IMR-90 (cell line): Measurements from ENCODE around the gene FRMD4B. TPM values are rescaled to one million over a fixed set of nuclear protein-coding genes. Genes with fewer than 3 reads are reported as not detected.

Experiments
- ATAC-seq: fragments of 200-7000 bp; cut with Tn5 transposase; 2 replicates; pipeline ENCODE4 v1.9.1; 2020; ENCODE audit warnings: low read depth, mild to moderate bottlenecking, moderate library complexity
- BruUV-seq: library from RNA; stranded (reverse); fragments of 400-500 nt; replicated peaks from 2 replicates; lab custom pipeline; 2021; lab: Mats Ljungman, UMichigan
- CTCF ChIA-PET: fragments of 300-600 bp; formaldehyde crosslinking; extraction: SDS; loops from one replicate; lab custom pipeline; 2021; ENCODE audit warnings: antibody characterized with exemption; lab: Yijun Ruan, JAX
- POLR2A ChIA-PET: fragments of 300-600 bp; sonication (Branson Sonifier 250); formaldehyde crosslinking; loops from one replicate; lab custom pipeline; 2022; ENCODE audit warnings: antibody characterized with exemption; ENCODE audit not compliant: unreplicated experiment; lab: Charles Lee
- DNase-seq: peaks from one replicate; pipeline ENCODE4 v3.0.0; 2013
- H2AFZ ChIP-seq: replicated peaks from 2 replicates; pipeline ENCODE3; 2013; ENCODE audit warnings: low read length, mild to moderate bottlenecking; ENCODE audit not compliant: poor library complexity
- H2AK5ac ChIP-seq: 2 replicates; pipeline ENCODE4 v1.6.1; 2013; ENCODE audit warnings: low read depth, low read length, inconsistent platforms
- H2AK9ac ChIP-seq: replicated peaks from 2 replicates; pipeline ENCODE3; 2013; ENCODE audit warnings: mild to moderate bottlenecking, low read depth, low read length, moderate library complexity; ENCODE audit not compliant: poor library complexity
- H2BK120ac ChIP-seq: 2 replicates; pipeline ENCODE4 v1.6.1; 2013; ENCODE audit warnings: low read depth, low read length, inconsistent platforms
- H2BK15ac ChIP-seq: 3 replicates; pipeline ENCODE4 v1.6.1; 2013; ENCODE audit warnings: low read depth, low read length, inconsistent platforms
- H2BK20ac ChIP-seq: 2 replicates; pipeline ENCODE4 v1.6.1; 2013; ENCODE audit warnings: low read depth, mild to moderate bottlenecking, inconsistent platforms, low read length, moderate library complexity
- H2BK5ac ChIP-seq: 2 replicates; pipeline ENCODE4 v1.6.1; 2013; ENCODE audit warnings: mild to moderate bottlenecking, low read depth, low read length, inconsistent platforms; ENCODE audit not compliant: poor library complexity, severe bottlenecking
- H3K14ac ChIP-seq: replicated peaks from 2 replicates; pipeline ENCODE4 v1.6.1; 2013; ENCODE audit warnings: low read depth, low read length, inconsistent platforms
- H3K18ac ChIP-seq: 2 replicates; pipeline ENCODE4 v1.6.1; 2013; ENCODE audit warnings: low read depth, low read length, control low read depth
- H3K23ac ChIP-seq: 2 replicates; pipeline ENCODE4 v1.6.1; 2013; ENCODE audit warnings: low read depth, low read length, inconsistent platforms
- H3K27ac ChIP-seq: 2 replicates; pipeline ENCODE4 v1.5.1; 2013; ENCODE audit warnings: mild to moderate bottlenecking, control low read depth, low read length; ENCODE audit not compliant: insufficient read depth
- H3K27me3 ChIP-seq: 2 replicates; pipeline ENCODE4 v1.6.1; 2013; ENCODE audit warnings: low read length; ENCODE audit not compliant: control insufficient read depth, insufficient read depth
- H3K36me3 ChIP-seq: 2 replicates; pipeline ENCODE4 v1.6.1; 2013; ENCODE audit warnings: low read length, mixed read lengths; ENCODE audit not compliant: control insufficient read depth, insufficient read depth
- H3K4ac ChIP-seq: 2 replicates; pipeline ENCODE4 v1.6.1; 2013; ENCODE audit warnings: low read depth, low read length, inconsistent platforms
- H3K4me1 ChIP-seq: 2 replicates; pipeline ENCODE4 v1.6.1; 2013; ENCODE audit warnings: low read length, mixed read lengths; ENCODE audit not compliant: control insufficient read depth, insufficient read depth
- H3K4me2 ChIP-seq: 2 replicates; pipeline ENCODE4 v1.6.1; 2013; ENCODE audit warnings: low read depth, mild to moderate bottlenecking, control low read depth, low read length, moderate library complexity
- H3K4me3 ChIP-seq: 2 replicates; pipeline ENCODE4 v1.5.1; 2013; ENCODE audit warnings: low read depth, mild to moderate bottlenecking, control low read depth, low read length, moderate library complexity; ENCODE audit not compliant: insufficient read depth
- H3K56ac ChIP-seq: 2 replicates; pipeline ENCODE4 v1.6.1; 2013; ENCODE audit warnings: low read length, inconsistent platforms; ENCODE audit not compliant: insufficient read depth; ENCODE audit errors: extremely low read depth
- H3K79me1 ChIP-seq, 2 experiments: 2 replicates each; pipeline ENCODE4 v1.6.1; 2013; ENCODE audit warnings: low read length in 2 of 2, inconsistent platforms in 1 of 2, low read depth in 1 of 2
- H3K9ac ChIP-seq: 2 replicates; pipeline ENCODE4 v1.6.1; 2013; ENCODE audit warnings: low read depth, low read length, control low read depth
- H3K9me1 ChIP-seq: 2 replicates; pipeline ENCODE4 v1.6.1; 2013; ENCODE audit warnings: low read length, inconsistent platforms; ENCODE audit not compliant: insufficient read depth
- H3K9me3 ChIP-seq: 2 replicates; pipeline ENCODE4 v1.6.1; 2013; ENCODE audit warnings: low read length; ENCODE audit not compliant: control insufficient read depth, insufficient read depth
- H4K20me1 ChIP-seq: 2 replicates; pipeline ENCODE4 v1.6.1; 2013; ENCODE audit warnings: low read length, inconsistent platforms; ENCODE audit not compliant: insufficient read depth
- H4K5ac ChIP-seq: 2 replicates; pipeline ENCODE4 v1.6.1; 2013; ENCODE audit warnings: mild to moderate bottlenecking, low read depth, low read length, control low read depth
- H4K8ac ChIP-seq, 2 experiments: 2 replicates each; pipeline ENCODE4 v1.6.1; 2013; ENCODE audit warnings: low read depth in 2 of 2, low read length in 2 of 2, control low read depth in 1 of 2, inconsistent platforms in 1 of 2
- H4K91ac ChIP-seq: 2 replicates; pipeline ENCODE4 v1.6.1; 2013; ENCODE audit warnings: low read depth, low read length, inconsistent platforms; ENCODE audit not compliant: insufficient read depth
- BHLHE40 ChIP-seq: fragments of 150-350 bp; IDR thresholded peaks from 2 replicates; pipeline ENCODE4 v1.6.1; 2016; ENCODE audit warnings: mild to moderate bottlenecking, low read depth, low read length
- CHD1 ChIP-seq: IDR thresholded peaks from 2 replicates; pipeline ENCODE4 v1.6.1; 2012; ENCODE audit warnings: low read depth, low read length, improper control_type of control experiment
- MXI1 ChIP-seq: IDR thresholded peaks from 2 replicates; pipeline ENCODE4 v1.6.1; 2012; ENCODE audit warnings: low read depth, mild to moderate bottlenecking, low read length, moderate library complexity, borderline replicate concordance
- NFE2L2 ChIP-seq: fragments of 150-350 bp; IDR thresholded peaks from 2 replicates; pipeline ENCODE4 v1.6.1; 2016; ENCODE audit warnings: low read depth, mild to moderate bottlenecking, low read length
- RAD21 ChIP-seq: IDR thresholded peaks from 2 replicates; pipeline ENCODE4 v1.6.1; 2012; ENCODE audit warnings: low read length, improper control_type of control experiment
- SMC3 ChIP-seq: fragments of 150-350 bp; IDR thresholded peaks from 2 replicates; pipeline ENCODE4 v1.6.1; 2016; ENCODE audit warnings: low read depth, mild to moderate bottlenecking, antibody characterized with exemption, low read length, moderate library complexity
- WGBS, 2 experiments: methylation state at CpG; one replicate each; pipeline versions ENCODE4 v1.1.5 to v1.1.7; 2013; ENCODE audit warnings: missing lambda C conversion rate in 2 of 2; ENCODE audit not compliant: insufficient read length in 1 of 2; ENCODE audit errors: extremely low coverage in 2 of 2; 5-methylcytosine and 5-hydroxymethylcytosine counted together
- dilution Hi-C: fragments of 300-500 bp; cut with HindIII; formaldehyde crosslinking; loops from one replicate; pipeline ENCODE4 v1.14.3; 2018; ENCODE audit warnings: low sequenced_read_pairs; ENCODE audit not compliant: unreplicated experiment
- in situ Hi-C: fragments of 300-500 bp; cut with MboI; formaldehyde crosslinking; loops from 3 replicates; pipeline ENCODE4 v1.14.3; 2019; ENCODE audit warnings: low sequenced_read_pairs, inconsistent platforms, mixed read lengths
- intact Hi-C: fragments of 100-400 bp; cut with micrococcal nuclease; formaldehyde crosslinking; loops from 2 replicates; pipeline ENCODE4 v1.10.0; 2022
- polyA plus RNA-seq, 3 experiments: library from polyadenylated mRNA; depleted of rRNA; stranded (reverse); fragments of >200 nt; gene quantifications; 2 replicates each; pipeline ENCODE4 v1.2.3, GENCODE V29; 2012; ENCODE audit warnings: low replicate concordance in 1 of 3
- total RNA-seq: library from RNA; depleted of rRNA; stranded (reverse); fragments of >200 nt; gene quantifications from 2 replicates; pipeline ENCODE4 v1.2.3, GENCODE V29; 2012
- TF ChIP-seq, protein P1 (sequence below): fragments of 150-350 bp; IDR thresholded peaks from 2 replicates; pipeline ENCODE4 v1.6.1; 2017; ENCODE audit warnings: mild to moderate bottlenecking, antibody characterized with exemption, low read length, low read depth

FRMD4B gene
- total and polyA plus RNA-seq, 2 of the 4 experiments (the other 2 are of a cell fraction): 0.14 to 0.36 TPM

- Histone ChIP-seq H4K91ac (no peak overlapping the region), H3K79me1 (no peaks in the 10 kb centered on the region), H3K4me2 (no peak overlapping the region), H2AFZ (no peak overlapping the region), H3K23ac (no peak overlapping the region), H2BK5ac (no peak overlapping the region), H3K9me3 (no peaks in the 10 kb centered on the region), H3K27me3 (peaks cover 32% of the 10 kb centered on the region), H3K9me1 (no peaks in the 10 kb centered on the region), H2BK120ac (no peak overlapping the region), H3K14ac (no peak overlapping the region), H2BK20ac (no peak overlapping the region), H2AK5ac (no peak overlapping the region), H3K56ac (no peak overlapping the region), H4K5ac (no peak overlapping the region), H4K8ac (no peak overlapping the region), H2BK15ac (no peak overlapping the region), H3K4ac (no peak overlapping the region), H4K20me1 (no peaks in the 10 kb centered on the region), H2AK9ac (no peak overlapping the region), H3K18ac (no peak overlapping the region), H3K36me3 (no peaks in the 10 kb centered on the region), H3K4me1 (no peaks in the 10 kb centered on the region), H3K4me3 (no peak overlapping the region), H3K9ac (no peak overlapping the region), H3K27ac (no peak overlapping the region)
- DNase-seq (no peak), ATAC-seq (no peak)
- in situ Hi-C loops (no loop called here), dilution Hi-C loops (no loop called here), intact Hi-C loops (no loop called here)
- TF ChIP-seq SMC3: no peak
- TF ChIP-seq, protein P1, sequence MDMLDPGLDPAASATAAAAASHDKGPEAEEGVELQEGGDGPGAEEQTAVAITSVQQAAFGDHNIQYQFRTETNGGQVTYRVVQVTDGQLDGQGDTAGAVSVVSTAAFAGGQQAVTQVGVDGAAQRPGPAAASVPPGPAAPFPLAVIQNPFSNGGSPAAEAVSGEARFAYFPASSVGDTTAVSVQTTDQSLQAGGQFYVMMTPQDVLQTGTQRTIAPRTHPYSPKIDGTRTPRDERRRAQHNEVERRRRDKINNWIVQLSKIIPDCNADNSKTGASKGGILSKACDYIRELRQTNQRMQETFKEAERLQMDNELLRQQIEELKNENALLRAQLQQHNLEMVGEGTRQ: no peak
- TF ChIP-seq RAD21: no peak
- no peak for TF ChIP-seq CHD1
- no peak for TF ChIP-seq NFE2L2
- TF ChIP-seq MXI1: no peak
- no peak for TF ChIP-seq BHLHE40
- BruUV-seq: no TSS peak
- POLR2A ChIA-PET: no interaction called here
- WGBS, 2 experiments: 100% methylated on average over 1 of the region's 4 CpGs; no CpG with 5 or more reads in 1 of the 2 experiments
- CTCF ChIA-PET: no interaction called here
Observed at GRCh38 chr3:69252631-69253030, 133.3 kb downstream of the FRMD4B start.
